Heart left ventricle (tissue), 16 donors: ENCODE results near the gene TRIM5. TPM values are rescaled to one million over a fixed set of nuclear protein-coding genes. Genes with fewer than 3 reads are reported as not detected.

ENCODE experiments used
- ATAC-seq, 4 donors: fragments of 200-7000 bp; cut with Tn5 transposase; one replicate each; pipeline ENCODE4 v1.9.1; 2020 to 2022; ENCODE audit warnings: moderate library complexity in 4 of 4, mild to moderate bottlenecking in 3 of 4, moderate number of reproducible peaks in 1 of 4
- DNase-seq, 5 donors: peaks; one replicate each; pipeline ENCODE4 v3.0.0-alpha.2; 2020
- H3K27ac ChIP-seq, 12 donors: fragments of 200-600 bp; sonication (generic) in 4 of 12; one replicate each; pipeline versions ENCODE4 v1.5.0 to v1.8.0; 2016 to 2022; ENCODE audit warnings: mild to moderate bottlenecking in 2 of 12
- H3K27me3 ChIP-seq, 9 donors: fragments of 200-600 bp; sonication (generic) in 2 of 9; one replicate each; pipeline versions ENCODE4 v1.5.1 to v1.8.0; 2016 to 2022; ENCODE audit warnings: mild to moderate bottlenecking in 3 of 9
- H3K36me3 ChIP-seq, 9 donors: fragments of 200-600 bp; sonication (generic) in 2 of 9; one replicate each; pipeline versions ENCODE4 v1.5.0 to v1.8.0; 2018 to 2022; ENCODE audit warnings: mild to moderate bottlenecking in 2 of 9
- H3K4me1 ChIP-seq, 12 donors: fragments of 200-600 bp; sonication (generic) in 4 of 12; one replicate each; pipeline versions ENCODE4 v1.5.0 to v1.8.0; 2016 to 2022; ENCODE audit warnings: mild to moderate bottlenecking in 3 of 12
- H3K4me3 ChIP-seq, 12 donors: fragments of 200-600 bp; sonication (generic) in 4 of 12; one replicate each; pipeline versions ENCODE4 v1.5.0 to v1.8.0; 2017 to 2022; ENCODE audit warnings: mild to moderate bottlenecking in 9 of 12, moderate library complexity in 4 of 12
- H3K9me3 ChIP-seq, 12 donors: fragments of 200-600 bp; sonication (generic) in 4 of 12; one replicate each; pipeline versions ENCODE4 v1.5.0 to v1.8.0; 2016 to 2022; ENCODE audit warnings: mild to moderate bottlenecking in 1 of 12
- POLR2A ChIP-seq, 2 donors: fragments of 450-650 bp; IDR thresholded peaks; one replicate each; pipeline ENCODE4 v1.6.1; 2017; ENCODE audit warnings: antibody characterized with exemption in 2 of 2, mild to moderate bottlenecking in 2 of 2, moderate library complexity in 2 of 2
- WGBS, 4 donors: extraction: QIAGEN DNeasy Blood & Tissue Kit in 2 of 4; methylation state at CpG; one replicate each; pipeline versions ENCODE4 v1.1.5 to v1.1.7; 2013 to 2018; 5-methylcytosine and 5-hydroxymethylcytosine counted together
- intact Hi-C, 10 donors: fragments of 100-400 bp; cut with DNase I; formaldehyde crosslinking; loops; one replicate each; pipeline versions ENCODE4 v1.11.1 to v1.14.2; 2022
- polyA plus RNA-seq, 2 donors: library from polyadenylated mRNA; stranded (reverse); fragments of 200-250 nt; gene quantifications; one replicate each; pipeline ENCODE4 v1.2.3, GENCODE V29; 2013
- total RNA-seq, 9 donors: library from RNA; depleted of rRNA in 2 of 9; stranded (reverse); fragments of >200 nt in 2 of 9; fragmentation: NEBNext Ultra II Directional in 3 of 9; extraction: Animal tissue kit (Norgen Biotek cat#: 25700) in 3 of 9; gene quantifications; one replicate each; pipeline versions ENCODE4 v1.1.0 to v1.2.4, GENCODE V29; 2016 to 2023
- TF ChIP-seq, protein P1 (sequence below), 12 donors: fragments of 200-600 bp; sonication (generic) in 4 of 12; IDR thresholded peaks; one replicate each; pipeline versions ENCODE4 v1.5.0 to v1.8.0; 2018 to 2022; ENCODE audit warnings: antibody characterized with exemption in 12 of 12, mild to moderate bottlenecking in 5 of 12
- donor health status: ischemic (EF 13 %, LVEDD 7.1; RV severe dilation, severe dysfunction).
- donor health status: healthy with polysubstance abuse.
- donor health status: DM: no; HTN: yes; CAD: no.
- donor health status: DM: no; HTN: no; CAD: no.
- donor health status: ischemic (EF 25% LVEDD 6.9; RV normal size, moderate dysfunction).
- donor health status: ischemic (EF 25% LVEDD 5.7; RV mildly dilated, moderate dysfunction).
- donor health status: healthy.
- donor health status: DM: yes; HTN: yes; CAD: no.
- donor health status: ischemic (EF 35%, LVEDD 5.7; RV mildly dilated, moderate dysfunction).
- donor health status: nonischemic (EF 11% LVEDD 7.7; RV severe dilation, severe dysfunction).
- donor health status: DM: yes; HTN: yes; CAD: no.
- donor health status: PGD.
- donor health status: ischemic (EF 29% LVEDD 5.4; RV normal size, mild dysfunction).
- donor health status: nonischemic (EF 23%, LVEDD 6.1; RV moderate dilation, normal function).

Gene TRIM5
- total and polyA plus RNA-seq, 11 donors: 4.7 to 15.9 (median 8.2) TPM

DNA sequence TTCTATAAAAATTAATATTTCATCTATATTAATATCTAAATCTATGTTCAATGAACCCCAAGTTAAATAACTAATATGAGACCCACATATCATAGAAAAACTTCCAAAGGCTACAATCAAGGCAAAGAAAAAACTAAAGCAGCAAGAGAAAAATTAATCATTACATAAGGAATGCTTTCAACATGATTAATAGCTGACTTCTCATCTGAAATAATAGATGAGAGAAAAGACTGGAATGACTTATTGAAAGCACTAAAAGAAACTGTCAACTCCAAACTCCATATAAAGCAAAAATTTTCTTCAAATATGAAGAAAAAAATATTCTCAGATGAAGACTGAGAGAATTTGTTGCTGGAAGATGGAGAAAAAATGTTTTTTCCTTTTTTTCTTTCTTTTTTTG is 13.0 kb downstream of the TRIM5 start:
- Histone ChIP-seq H3K4me3 (no peak overlapping the region), H3K9me3 (no peaks in the 10 kb centered on the region), H3K36me3 (peaks cover 0 to 76% (median 50%) of the 10 kb centered on the region in 9 donors), H3K27me3 (no peaks in the 10 kb centered on the region), H3K4me1 (no peaks in the 10 kb centered on the region), H3K27ac (no peak overlapping the region)
- no peak for TF ChIP-seq POLR2A (IDR thresholded peaks at IDR 0.05)
- TF ChIP-seq, protein P1, sequence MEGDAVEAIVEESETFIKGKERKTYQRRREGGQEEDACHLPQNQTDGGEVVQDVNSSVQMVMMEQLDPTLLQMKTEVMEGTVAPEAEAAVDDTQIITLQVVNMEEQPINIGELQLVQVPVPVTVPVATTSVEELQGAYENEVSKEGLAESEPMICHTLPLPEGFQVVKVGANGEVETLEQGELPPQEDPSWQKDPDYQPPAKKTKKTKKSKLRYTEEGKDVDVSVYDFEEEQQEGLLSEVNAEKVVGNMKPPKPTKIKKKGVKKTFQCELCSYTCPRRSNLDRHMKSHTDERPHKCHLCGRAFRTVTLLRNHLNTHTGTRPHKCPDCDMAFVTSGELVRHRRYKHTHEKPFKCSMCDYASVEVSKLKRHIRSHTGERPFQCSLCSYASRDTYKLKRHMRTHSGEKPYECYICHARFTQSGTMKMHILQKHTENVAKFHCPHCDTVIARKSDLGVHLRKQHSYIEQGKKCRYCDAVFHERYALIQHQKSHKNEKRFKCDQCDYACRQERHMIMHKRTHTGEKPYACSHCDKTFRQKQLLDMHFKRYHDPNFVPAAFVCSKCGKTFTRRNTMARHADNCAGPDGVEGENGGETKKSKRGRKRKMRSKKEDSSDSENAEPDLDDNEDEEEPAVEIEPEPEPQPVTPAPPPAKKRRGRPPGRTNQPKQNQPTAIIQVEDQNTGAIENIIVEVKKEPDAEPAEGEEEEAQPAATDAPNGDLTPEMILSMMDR (IDR thresholded peaks at IDR 0.05): no peak
- intact Hi-C loops: no loop called here
- no peak for DNase-seq
- no peak for ATAC-seq

DNA sequence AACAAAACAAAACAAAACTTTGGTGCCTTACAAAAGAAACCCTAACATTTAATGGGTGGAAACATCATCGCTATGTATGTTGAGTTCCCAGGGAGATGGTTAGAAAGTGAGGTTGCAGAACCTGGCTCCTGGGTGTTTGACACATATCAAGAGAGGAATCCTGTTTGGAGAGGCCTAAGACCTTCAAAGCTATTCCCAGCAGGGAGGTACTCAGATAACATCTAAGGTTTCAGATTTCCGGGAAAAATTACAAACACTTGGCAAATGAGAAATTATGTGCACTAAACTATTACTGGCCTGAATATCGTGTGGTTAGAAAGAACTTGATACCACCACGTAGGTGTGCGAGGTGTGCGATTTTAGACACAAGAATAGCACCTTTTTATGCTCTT is 18.5 kb downstream of the TRIM5 start:
- ATAC-seq (no peak), DNase-seq (no peak)
- H3K36me3 ChIP-seq: peaks cover 0 to 90% (median 67%) of the 10 kb centered on the region in 9 donors
- H3K4me1 ChIP-seq: no peaks in the 10 kb centered on the region
- 77 to 85% (median 83%) methylated on average over 6 of the region's 6 CpGs for WGBS, 4 donors
- no peak for TF ChIP-seq POLR2A (IDR thresholded peaks at IDR 0.05)
- TF ChIP-seq, protein P1 (IDR thresholded peaks at IDR 0.05): no peak
- intact Hi-C loops: no loop called here
- no peaks in the 10 kb centered on the region for H3K27me3 ChIP-seq
- no peak overlapping the region for H3K4me3 ChIP-seq
- H3K27ac ChIP-seq: no peak overlapping the region
- H3K9me3 ChIP-seq: no peaks in the 10 kb centered on the region

DNA sequence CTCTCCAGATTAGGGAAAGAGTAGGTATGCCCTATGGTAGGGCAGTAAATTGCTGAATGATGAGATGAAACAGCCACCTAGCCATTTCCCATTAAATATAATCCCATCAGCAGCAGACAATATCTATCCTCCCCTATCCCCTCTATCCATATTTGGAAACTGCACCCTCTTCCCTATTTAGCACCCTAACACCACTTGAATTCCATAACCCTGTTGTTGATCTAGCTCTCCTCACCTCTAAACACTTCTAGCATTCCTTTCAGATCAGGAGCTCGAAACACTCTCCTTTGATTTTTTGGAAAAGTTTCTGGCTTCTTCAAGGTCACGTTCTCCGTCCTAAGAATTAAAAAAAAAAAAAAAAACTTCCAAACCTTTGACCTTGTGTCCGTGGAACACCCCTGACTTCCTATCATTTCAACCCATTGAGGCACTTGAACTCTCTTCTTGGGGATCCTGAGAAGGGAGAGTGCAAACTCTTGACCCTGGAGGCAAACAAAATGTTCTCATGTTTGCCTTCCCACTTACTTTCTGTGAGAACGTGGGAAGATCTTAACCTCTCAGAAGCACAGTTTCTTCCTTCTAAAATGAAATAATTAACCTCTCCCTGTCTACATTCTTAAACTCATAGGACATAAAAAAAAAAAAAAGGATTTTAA is 19.0 kb downstream of the TRIM5 start:
- Histone ChIP-seq H3K4me1 (no peaks in the 10 kb centered on the region), H3K27ac (no peak overlapping the region), H3K27me3 (no peaks in the 10 kb centered on the region), H3K4me3 (no peak overlapping the region), H3K36me3 (peaks cover 0 to 84% (median 63%) of the 10 kb centered on the region in 9 donors), H3K9me3 (no peaks in the 10 kb centered on the region)
- intact Hi-C loops: no loop called here
- ATAC-seq (no peak), DNase-seq (no peak)
- WGBS, 4 donors: 70 to 79% (median 75%) methylated on average over 5 of the region's 5 CpGs
- TF ChIP-seq, protein P1 (IDR thresholded peaks at IDR 0.05): no peak
- no peak for TF ChIP-seq POLR2A (IDR thresholded peaks at IDR 0.05)

DNA sequence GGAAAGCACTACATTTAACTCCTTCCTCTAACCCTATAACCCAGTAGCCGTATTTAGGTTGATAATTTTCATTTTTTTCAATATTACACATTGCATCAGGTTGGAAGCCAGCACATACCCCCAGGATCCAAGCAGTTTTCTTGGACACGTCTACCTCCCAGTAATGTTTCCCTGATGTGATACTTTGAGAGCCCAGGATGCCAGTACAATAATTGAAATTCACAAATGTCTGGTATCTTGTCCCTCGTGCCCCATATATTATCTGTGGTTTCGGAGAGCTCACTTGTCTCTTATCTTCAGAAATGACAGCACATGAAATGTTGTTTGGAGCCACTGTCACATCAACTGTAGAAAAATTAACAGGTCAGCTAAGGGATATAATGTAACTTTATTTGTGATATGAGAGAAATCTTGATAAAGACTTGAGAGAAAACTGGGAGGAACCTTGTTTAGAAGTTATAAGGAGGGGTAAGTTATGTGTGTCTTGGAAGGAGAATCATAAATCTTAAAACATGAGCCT is 19.8 kb downstream of the TRIM5 start:
- intact Hi-C loops: no loop called here
- Histone ChIP-seq H3K36me3 (peaks cover 0 to 78% (median 58%) of the 10 kb centered on the region in 9 donors), H3K27ac (no peak overlapping the region), H3K4me3 (no peak overlapping the region), H3K4me1 (no peaks in the 10 kb centered on the region), H3K9me3 (no peaks in the 10 kb centered on the region), H3K27me3 (no peaks in the 10 kb centered on the region)
- TF ChIP-seq POLR2A (IDR thresholded peaks at IDR 0.05): no peak
- TF ChIP-seq, protein P1 (IDR thresholded peaks at IDR 0.05): no peak
- ATAC-seq (no peak), DNase-seq (no peak)
- 79 to 82% (median 80%) methylated on average over 4 of the region's 4 CpGs for WGBS, 4 donors
